RWPE1 (cell line): Measurements from ENCODE around the gene STK35.

Experiments used
- CTCF ChIA-PET: fragments of 350-600 bp; sonication (Branson Sonifier 250); formaldehyde crosslinking; extraction: SDS; loops from one replicate; lab custom pipeline; 2021; lab: Yijun Ruan, JAX
- POLR2A ChIA-PET: fragments of 400-600 bp; formaldehyde crosslinking; extraction: SDS; loops from one replicate; lab custom pipeline; 2020; ENCODE audit warnings: antibody characterized with exemption; ENCODE audit not compliant: low non-redundant PET; lab: Yijun Ruan, JAX
- DNase-seq: peaks from one replicate; pipeline ENCODE4 v3.0.0; 2012; ENCODE audit warnings: low spot score
- H3K27ac ChIP-seq: fragments of 450-650 bp; 2 replicates; pipeline ENCODE4 v1.5.1; 2017
- TF ChIP-seq, protein P1 (sequence below): fragments of 450-650 bp; conservative IDR thresholded peaks from 2 replicates; pipeline ENCODE4 v1.5.1; 2017; ENCODE audit warnings: low read depth, mild to moderate bottlenecking

Gene STK35

GRCh38 chr20:2172305-2173175 lies 70.9 kb downstream of the STK35 start:
- peak; percentile 76 for DNase-seq
- H3K27ac ChIP-seq, result no peak overlapping the region
- ChIA-PET POLR2A (interaction anchor here (1.3 kb wide), 1 partner anchor 70 kb away, joined by 3 read pairs; no protein-coding TSS in a partner anchor), CTCF (interaction anchor here (0.5 to 3.4 kb wide), 32 partner anchors 8 to 529 kb away, joined by 3 to 20 read pairs (median 4); no protein-coding TSS in a partner anchor)
- TF ChIP-seq, protein P1, sequence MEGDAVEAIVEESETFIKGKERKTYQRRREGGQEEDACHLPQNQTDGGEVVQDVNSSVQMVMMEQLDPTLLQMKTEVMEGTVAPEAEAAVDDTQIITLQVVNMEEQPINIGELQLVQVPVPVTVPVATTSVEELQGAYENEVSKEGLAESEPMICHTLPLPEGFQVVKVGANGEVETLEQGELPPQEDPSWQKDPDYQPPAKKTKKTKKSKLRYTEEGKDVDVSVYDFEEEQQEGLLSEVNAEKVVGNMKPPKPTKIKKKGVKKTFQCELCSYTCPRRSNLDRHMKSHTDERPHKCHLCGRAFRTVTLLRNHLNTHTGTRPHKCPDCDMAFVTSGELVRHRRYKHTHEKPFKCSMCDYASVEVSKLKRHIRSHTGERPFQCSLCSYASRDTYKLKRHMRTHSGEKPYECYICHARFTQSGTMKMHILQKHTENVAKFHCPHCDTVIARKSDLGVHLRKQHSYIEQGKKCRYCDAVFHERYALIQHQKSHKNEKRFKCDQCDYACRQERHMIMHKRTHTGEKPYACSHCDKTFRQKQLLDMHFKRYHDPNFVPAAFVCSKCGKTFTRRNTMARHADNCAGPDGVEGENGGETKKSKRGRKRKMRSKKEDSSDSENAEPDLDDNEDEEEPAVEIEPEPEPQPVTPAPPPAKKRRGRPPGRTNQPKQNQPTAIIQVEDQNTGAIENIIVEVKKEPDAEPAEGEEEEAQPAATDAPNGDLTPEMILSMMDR, result peak; percentile 95

DNA sequence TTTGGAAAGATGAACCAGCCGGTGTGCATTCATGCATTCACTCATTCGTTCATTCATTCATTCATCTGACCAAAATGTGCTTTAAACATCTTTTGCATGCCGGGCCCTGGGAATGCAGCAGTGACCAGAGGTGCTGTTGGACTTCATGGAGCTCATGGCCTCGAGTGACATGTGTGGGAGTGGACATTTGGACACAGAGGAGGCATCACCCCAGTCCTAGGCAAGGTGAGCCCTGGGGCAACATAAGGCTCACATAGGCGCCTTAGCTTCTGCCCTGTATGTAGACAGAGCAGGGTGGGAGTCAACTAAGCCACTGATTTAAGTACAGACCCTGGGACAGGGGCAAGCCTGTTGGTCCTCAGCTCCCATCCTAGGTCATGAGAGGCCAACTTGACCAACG lies 71.6 kb downstream of the STK35 start:
- ChIA-PET CTCF (interaction anchor here (0.5 to 3.4 kb wide), 20 partner anchors 7 to 530 kb away, joined by 3 to 20 read pairs (median 5); no protein-coding TSS in a partner anchor), POLR2A (interaction anchor here (1.3 kb wide), 1 partner anchor 70 kb away, joined by 3 read pairs; no protein-coding TSS in a partner anchor)
- no peak for DNase-seq
- H3K27ac ChIP-seq, result no peak overlapping the region
- TF ChIP-seq, protein P1, result no peak

GRCh38 chr20:2174067-2174466 lies 72.4 kb downstream of the STK35 start:
- CTCF ChIA-PET, result interaction anchor here (0.7 to 3.4 kb wide), 4 partner anchors 37 to 410 kb away, joined by 3 to 20 read pairs (median 4); no protein-coding TSS in a partner anchor
- POLR2A ChIA-PET, result no interaction called here
- no peak overlapping the region for H3K27ac ChIP-seq
- no peak for DNase-seq
- TF ChIP-seq, protein P1, result no peak

DNA sequence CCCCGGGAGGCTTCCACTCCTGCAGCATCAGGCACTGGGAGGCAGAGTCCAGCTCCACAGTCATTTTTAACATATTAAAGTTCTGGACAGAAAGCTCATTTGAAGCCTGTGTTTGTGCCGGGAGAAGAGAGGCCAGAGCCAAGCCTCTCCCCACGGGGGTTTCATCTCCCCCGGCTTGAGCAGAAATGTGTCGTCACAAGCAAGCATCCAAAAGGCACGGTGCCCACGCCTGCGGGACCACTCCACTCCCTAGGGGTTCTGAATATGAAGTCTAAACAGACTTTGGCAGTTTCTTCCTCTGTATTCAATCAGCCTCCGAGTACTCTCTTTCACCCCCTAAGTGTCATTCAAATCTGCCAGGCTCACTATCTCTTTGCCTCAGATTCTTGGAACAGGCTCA lies 75.3 kb downstream of the STK35 start:
- no peak overlapping the region for H3K27ac ChIP-seq
- ChIA-PET POLR2A (no interaction called here), CTCF (interaction anchor here (0.7 kb wide), 1 partner anchor 128 kb away, joined by 3 read pairs; no protein-coding TSS in a partner anchor)
- DNase-seq, result no peak
- TF ChIP-seq, protein P1, result no peak

- no peak for DNase-seq
- ChIA-PET CTCF (interaction anchor here (0.6 to 1.0 kb wide), 2 partner anchors 273 to 607 kb away, joined by 3 to 4 read pairs; no protein-coding TSS in a partner anchor), POLR2A (no interaction called here)
- TF ChIP-seq, protein P1, result no peak
- H3K27ac ChIP-seq, result no peak overlapping the region
Observed at GRCh38 chr20:2178318-2179232, 76.9 kb downstream of the STK35 start.
